ENCODE measurements around the gene MROH2A. TPM values are rescaled to one million over a fixed set of nuclear protein-coding genes. Genes with fewer than 3 reads are reported as not detected.

MROH2A gene
- polyA plus RNA-seq, 1 donor from 2014 or later, result not detected

DNA sequence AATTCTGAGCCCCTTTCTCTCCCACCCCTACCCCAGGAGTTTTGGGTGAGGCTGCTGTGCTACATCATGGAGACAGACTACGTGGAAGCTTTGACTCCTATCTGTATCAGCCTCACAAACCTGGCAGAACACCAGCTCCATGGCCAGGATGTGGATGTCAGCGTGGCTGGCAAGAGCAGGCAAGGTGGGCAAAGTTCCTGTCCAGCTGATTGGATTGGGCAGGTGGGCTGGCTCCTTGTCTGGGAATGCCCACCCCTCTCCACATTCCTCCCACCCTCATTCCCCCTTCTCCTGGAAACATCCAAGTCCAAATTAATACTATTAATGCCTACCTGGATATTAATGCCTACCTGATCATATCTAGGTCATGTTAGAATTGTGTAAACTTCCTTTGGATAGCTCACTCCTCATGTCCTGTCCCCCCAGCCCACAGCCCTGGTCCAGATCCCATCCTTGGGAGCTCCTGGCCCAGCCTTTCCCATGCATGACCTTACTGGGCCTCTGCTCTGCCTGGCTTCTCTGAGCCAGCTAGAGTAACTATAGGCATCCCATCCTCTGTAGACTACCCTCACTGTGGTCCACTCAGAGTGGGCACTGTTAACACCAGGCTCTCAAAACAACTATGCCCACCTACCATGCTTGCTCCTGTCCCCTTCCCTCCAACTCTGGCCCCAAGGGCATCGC lies 24.1 kb downstream of the MROH2A start:
- H3K9me3 Mint-ChIP-seq, result no peaks in the 10 kb centered on the region
- no peaks in the 10 kb centered on the region for H3K4me1 Mint-ChIP-seq
- H3K27ac Mint-ChIP-seq, result peak overlapping the region in 1 of 3 donors; percentile 20
- no peak overlapping the region for H3K4me3 Mint-ChIP-seq
- H3K27me3 Mint-ChIP-seq, result peaks cover 11% of the 10 kb centered on the region
- no peaks in the 10 kb centered on the region for H3K36me3 Mint-ChIP-seq

DNA sequence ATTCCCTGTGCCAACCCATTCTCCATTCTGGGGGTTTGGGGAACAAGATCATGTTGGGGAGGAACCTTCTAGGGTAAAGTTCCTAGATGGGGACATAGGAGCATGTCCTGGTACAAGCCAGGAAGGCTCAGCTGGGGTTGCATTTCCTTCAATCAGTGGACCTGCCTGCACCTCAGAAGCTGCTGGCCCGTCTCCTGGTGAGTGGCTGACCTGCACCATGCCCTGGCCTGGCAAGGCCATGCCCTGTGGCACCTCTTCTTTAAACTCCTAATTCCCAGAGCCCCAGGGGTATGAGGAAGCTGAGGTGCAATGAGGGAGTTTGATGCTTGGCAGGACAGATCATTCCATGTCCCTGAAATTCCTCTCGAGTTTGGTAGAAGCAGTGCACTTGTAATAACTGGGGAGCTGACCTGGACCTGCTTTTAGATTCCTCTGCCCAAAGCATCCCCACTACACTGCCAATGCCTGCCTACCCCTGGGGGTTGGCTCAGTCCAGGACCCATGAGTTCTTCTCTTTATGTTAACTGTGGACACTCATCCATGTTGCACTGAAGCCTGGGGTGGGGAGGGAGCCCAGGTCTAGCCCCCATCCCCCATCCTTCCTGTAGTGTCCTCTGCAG lies 25.3 kb downstream of the MROH2A start:
- H3K27me3 Mint-ChIP-seq, result peaks cover 17% of the 10 kb centered on the region
- no peaks in the 10 kb centered on the region for H3K9me3 Mint-ChIP-seq
- no peaks in the 10 kb centered on the region for H3K4me1 Mint-ChIP-seq
- H3K27ac Mint-ChIP-seq, result no peak overlapping the region
- no peaks in the 10 kb centered on the region for H3K36me3 Mint-ChIP-seq
- no peak overlapping the region for H3K4me3 Mint-ChIP-seq

DNA sequence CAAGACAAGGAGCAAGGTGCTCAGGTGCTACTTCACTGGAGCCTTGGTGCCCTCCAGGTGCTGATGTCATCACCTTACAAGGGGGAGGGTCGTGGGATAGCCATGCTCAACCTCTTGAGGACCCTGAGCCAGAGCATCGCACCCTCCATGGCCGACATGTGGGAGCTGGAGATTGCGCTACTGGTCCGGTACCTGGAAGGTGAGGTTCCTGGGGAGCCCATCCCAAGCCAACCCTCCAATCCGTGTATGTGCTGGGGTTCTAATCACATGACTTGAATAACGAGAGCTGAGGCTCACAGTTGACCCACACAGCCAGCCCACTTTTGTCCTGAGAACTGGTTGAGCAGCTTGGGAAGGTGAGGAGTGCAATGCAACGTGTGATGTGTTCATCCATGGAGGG lies 25.9 kb downstream of the MROH2A start:
- H3K9me3 Mint-ChIP-seq, result no peaks in the 10 kb centered on the region
- H3K4me3 Mint-ChIP-seq, result no peak overlapping the region
- H3K27ac Mint-ChIP-seq, result no peak overlapping the region
- H3K4me1 Mint-ChIP-seq, result no peaks in the 10 kb centered on the region
- H3K27me3 Mint-ChIP-seq, result peaks cover 20% of the 10 kb centered on the region
- H3K36me3 Mint-ChIP-seq, result no peaks in the 10 kb centered on the region

DNA sequence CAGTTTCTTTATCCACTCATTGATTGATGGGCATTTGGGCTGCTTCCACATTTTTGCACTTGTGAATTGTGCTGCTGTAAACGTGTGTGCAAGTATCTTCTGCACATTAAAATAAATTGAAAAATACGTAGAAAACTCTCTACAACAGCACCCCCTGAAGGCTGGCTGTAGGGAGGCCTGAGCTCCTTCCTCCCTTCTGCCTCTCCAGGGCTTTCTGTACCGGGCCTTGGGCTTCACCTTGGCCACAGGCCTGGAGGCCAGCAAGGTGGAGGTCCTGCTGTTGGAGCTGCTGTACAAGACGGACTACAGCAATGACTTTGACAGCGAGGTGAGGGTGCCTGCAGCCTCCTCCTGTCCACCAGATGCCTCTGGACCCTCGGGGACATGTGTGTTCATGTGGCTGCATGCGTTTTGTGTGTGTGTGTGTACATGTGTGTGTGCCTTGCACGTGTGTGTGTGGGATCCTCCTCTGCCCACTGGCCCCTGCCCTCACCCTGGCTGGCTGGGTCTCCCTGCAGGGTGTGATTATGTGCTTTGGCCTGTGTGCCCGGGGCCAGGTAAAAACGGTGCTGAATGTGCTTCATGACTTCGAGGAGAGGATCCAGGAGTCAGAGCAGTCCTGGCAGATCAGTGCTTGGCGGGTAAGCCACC lies 29.2 kb downstream of the MROH2A start:
- Mint-ChIP-seq H3K36me3 (no peaks in the 10 kb centered on the region), H3K27me3 (peaks cover 24% of the 10 kb centered on the region), H3K4me1 (no peaks in the 10 kb centered on the region), H3K4me3 (no peak overlapping the region), H3K9me3 (peaks cover 0 to 2% (median 0%) of the 10 kb centered on the region in 3 donors), H3K27ac (no peak overlapping the region)

DNA sequence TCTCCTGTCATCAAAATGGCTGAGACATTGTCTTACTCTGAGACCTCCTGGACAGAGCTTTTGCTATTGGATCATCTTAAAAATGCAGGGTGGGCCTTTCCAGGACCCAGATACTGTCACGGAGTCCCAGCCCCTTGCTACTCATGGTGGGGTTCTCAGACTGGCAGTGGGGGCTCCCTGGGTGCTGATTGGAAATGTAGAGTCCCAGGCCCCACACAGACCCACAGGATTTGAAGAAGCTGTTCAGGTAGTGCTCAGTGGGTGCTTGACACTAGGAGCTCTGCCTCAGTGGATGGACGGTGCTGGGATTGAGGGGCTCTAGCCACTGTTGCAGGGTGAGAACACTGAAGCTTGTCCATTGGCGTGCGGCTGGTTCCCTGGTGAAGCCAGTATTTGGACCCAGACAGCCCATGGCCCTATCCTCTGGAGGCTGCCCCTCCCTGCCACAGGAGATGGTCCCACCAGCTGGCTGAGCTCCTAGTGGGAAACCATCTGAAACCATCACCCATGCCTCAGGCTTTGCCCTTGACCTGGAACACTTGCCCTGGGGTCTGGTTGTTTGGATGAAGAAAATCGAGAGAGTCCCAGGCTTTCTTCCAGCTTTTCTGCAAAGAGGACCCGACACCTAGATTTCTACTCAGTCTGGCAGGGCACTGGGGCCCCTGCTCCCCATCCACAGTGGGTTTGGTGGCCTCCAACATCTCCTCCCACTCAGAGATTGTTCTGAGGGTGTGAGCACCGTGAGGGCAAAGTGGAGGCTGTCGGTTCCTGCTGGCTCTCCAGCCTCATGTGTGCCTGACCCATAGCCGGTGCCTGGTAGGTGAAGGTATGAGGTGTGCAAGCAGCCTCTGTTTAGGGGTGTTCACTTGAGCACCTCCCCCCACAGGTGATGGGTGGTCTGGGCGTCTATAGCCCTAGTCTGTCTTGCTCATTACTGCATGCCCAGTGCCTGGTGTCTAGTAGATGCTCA lies 30.1 kb downstream of the MROH2A start:
- Mint-ChIP-seq H3K9me3 (peaks cover 0 to 2% (median 0%) of the 10 kb centered on the region in 3 donors), H3K4me1 (no peaks in the 10 kb centered on the region), H3K4me3 (no peak overlapping the region)

DNA sequence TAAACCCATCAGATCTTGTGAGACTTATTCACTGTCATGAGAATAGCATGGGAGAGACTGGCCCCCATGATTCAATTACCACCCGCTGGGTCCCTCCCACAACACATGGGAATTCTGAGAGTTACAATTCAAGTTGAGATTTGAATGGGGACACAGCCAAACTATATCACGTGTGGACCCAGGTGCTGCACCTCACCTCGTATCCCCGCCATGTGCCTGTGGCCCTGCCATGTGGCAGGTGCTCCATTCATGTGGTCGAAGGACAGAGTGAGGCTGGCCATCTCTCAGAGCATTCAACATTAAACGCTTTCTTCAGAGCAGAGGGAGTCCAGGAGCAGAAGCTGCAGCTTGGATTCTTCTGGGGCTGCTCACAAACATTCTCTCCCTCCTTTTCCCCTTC lies 32.3 kb downstream of the MROH2A start:
- H3K27ac Mint-ChIP-seq, result no peak overlapping the region
- H3K36me3 Mint-ChIP-seq, result peaks cover 1% of the 10 kb centered on the region
- no peaks in the 10 kb centered on the region for H3K4me1 Mint-ChIP-seq
- H3K27me3 Mint-ChIP-seq, result peaks cover 17% of the 10 kb centered on the region
- H3K9me3 Mint-ChIP-seq, result peaks cover 0 to 4% (median 0%) of the 10 kb centered on the region in 3 donors
- H3K4me3 Mint-ChIP-seq, result no peak overlapping the region

More for the DNA sequence above, 30.1 kb downstream of the MROH2A start:
- Mint-ChIP-seq H3K36me3 (no peaks in the 10 kb centered on the region), H3K27me3 (peaks cover 24% of the 10 kb centered on the region), H3K27ac (no peak overlapping the region)

DNA sequence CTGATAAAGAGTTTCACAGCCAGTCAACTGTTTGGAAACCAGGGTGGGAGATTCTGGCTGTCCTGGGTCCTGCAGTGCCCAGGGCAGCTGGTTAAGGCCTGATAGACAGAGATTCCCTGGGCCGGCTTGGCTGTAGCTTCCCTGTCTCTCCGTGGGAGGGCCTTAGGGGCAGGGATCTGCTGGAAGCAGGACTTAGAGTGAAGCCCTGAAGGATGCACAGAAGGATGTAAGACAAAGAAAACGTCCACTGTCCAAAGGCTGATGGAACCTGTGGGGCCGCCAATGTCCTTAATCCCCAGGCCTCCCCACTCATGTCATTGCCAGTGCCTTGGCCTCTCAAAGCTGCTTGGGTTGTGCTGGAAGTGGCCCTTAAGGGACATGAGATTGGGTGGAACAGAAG lies 33.0 kb downstream of the MROH2A start:
- Mint-ChIP-seq H3K4me1 (no peaks in the 10 kb centered on the region), H3K4me3 (no peak overlapping the region), H3K27me3 (peaks cover 18% of the 10 kb centered on the region), H3K9me3 (peaks cover 0 to 4% (median 0%) of the 10 kb centered on the region in 3 donors), H3K27ac (peak overlapping the region in 1 of 3 donors; percentile 35), H3K36me3 (peaks cover 1% of the 10 kb centered on the region)

DNA sequence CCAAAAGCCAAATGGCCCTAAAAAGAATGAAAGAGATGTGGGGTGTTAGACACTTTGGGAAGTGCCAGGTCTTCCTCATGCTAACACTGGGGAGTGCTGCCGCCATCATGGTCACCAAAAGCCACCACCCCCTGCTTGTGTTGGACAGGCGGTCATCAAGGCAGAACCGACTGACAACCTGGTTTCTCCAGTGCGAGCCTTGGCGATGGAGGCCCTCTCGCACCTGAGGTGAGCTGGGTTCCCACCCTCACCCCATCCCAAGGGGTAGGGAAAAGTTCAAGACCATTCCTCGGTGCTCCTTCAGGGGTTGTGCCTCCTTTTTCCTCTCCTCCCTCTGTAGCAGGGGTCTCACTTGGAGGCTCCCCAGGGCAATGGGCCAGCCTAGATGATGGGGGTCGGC lies 33.6 kb downstream of the MROH2A start:
- Mint-ChIP-seq H3K27me3 (peaks cover 23% of the 10 kb centered on the region), H3K27ac (peak overlapping the region in 1 of 3 donors; percentile 35), H3K4me1 (no peaks in the 10 kb centered on the region), H3K36me3 (peaks cover 1% of the 10 kb centered on the region), H3K9me3 (peaks cover 0 to 4% (median 0%) of the 10 kb centered on the region in 3 donors), H3K4me3 (no peak overlapping the region)

DNA sequence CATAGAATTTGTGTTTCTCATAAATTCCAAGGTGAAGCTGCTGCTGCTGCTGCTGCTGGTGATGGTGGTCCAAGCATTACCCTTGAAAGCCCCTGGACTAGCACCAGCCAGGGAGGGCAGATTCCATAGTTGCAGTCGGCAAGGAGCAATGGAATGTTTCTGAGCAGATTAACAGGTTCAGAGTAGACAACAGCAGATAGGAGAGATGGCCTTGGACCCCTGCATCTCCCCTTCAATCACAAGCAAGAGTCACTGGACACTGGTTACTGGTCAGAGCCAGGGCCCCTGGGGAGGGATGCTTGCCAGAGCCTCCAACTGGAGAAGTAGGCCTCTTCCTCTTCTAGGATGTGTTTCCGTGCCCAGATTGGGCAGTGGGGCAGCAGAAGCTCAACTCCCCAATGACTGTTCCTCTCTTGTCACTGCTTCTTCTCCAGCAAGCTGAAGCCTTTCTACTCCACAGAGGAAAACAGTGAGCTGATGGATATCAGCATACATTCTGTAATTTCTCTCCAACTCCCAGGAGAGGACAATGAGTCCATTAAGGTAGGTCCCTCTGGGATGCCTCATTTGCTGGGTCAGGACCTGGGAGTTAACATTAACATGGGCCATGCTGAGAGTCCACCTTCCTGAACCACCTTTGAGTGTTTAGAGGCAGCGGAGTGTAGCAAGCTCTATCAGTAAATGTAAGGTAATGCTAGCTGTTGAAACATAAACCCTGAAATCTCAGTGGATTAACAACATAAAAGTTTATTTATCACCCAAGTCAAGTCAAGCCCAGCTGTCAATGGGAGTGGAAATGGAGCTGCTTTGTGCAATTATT lies 35.3 kb downstream of the MROH2A start:
- Mint-ChIP-seq H3K9me3 (peaks cover 0 to 4% (median 0%) of the 10 kb centered on the region in 3 donors), H3K27ac (no peak overlapping the region), H3K36me3 (peaks cover 1% of the 10 kb centered on the region), H3K27me3 (peaks cover 21% of the 10 kb centered on the region), H3K4me3 (peak overlapping the region in 1 of 4 donors; percentile 63), H3K4me1 (no peaks in the 10 kb centered on the region)

DNA sequence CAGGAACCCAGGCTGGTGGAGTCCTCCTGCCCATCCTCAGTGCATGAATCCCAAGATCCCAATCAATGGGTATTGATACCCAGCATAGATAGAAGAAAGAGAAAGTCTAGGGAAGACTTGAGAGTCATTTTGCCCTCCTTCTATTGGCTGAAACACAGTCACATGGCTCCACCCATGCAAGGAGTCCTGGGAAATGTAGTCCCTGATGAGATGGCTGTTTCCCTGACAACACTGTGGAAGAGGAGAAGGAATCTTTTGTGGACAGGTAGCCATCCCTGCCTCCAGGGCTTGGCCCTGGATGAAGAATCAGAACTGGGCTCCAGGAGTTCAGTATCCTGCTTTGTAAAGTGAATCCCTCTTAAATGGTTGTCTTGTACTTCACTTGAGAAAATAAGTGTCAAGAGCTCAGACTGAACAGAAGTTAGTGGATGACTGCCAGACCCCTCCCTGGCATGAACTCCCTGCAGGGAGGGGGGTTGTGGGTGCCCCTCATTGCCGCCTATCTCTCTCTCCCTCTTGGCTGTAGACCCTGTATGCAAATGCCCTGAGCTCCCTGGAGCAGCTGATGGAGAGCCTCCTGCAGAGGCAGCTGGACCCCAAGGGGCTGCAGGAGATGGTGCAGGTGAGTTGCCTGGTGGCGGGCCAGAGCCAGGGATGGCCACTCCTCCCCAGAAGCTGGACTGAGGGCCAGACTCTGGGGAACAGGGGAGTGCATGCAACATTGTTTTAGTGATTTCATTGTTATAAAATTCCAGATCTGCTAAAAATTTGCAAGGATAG lies 36.1 kb downstream of the MROH2A start:
- Mint-ChIP-seq H3K27me3 (peaks cover 18% of the 10 kb centered on the region), H3K4me3 (peak overlapping the region in 1 of 4 donors; percentile 63), H3K36me3 (peaks cover 1% of the 10 kb centered on the region), H3K27ac (no peak overlapping the region), H3K9me3 (peaks cover 0 to 4% (median 0%) of the 10 kb centered on the region in 3 donors), H3K4me1 (no peaks in the 10 kb centered on the region)

DNA sequence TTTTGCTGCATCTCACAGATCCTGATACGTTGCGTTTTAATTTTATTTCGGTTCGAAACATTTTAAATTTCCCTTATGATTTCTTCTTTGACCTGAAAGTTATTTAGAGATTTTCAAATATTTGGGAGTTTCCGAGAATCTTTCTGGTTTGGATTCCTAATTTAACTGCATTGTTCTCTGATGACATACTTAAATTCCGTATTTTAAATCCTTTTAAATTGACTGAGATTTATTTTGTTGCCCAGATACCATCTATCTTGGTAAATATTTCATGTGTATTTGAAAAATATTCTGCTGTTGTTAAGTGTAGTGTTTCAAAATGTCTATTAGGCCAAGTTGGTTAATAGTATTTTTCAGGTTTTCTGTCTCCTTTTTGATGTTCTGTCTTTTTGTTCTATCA lies 37.7 kb downstream of the MROH2A start:
- Mint-ChIP-seq H3K4me3 (no peak overlapping the region), H3K36me3 (peaks cover 1% of the 10 kb centered on the region), H3K4me1 (no peaks in the 10 kb centered on the region), H3K27me3 (peaks cover 14% of the 10 kb centered on the region), H3K9me3 (peaks cover 0 to 4% (median 0%) of the 10 kb centered on the region in 3 donors), H3K27ac (no peak overlapping the region)

DNA sequence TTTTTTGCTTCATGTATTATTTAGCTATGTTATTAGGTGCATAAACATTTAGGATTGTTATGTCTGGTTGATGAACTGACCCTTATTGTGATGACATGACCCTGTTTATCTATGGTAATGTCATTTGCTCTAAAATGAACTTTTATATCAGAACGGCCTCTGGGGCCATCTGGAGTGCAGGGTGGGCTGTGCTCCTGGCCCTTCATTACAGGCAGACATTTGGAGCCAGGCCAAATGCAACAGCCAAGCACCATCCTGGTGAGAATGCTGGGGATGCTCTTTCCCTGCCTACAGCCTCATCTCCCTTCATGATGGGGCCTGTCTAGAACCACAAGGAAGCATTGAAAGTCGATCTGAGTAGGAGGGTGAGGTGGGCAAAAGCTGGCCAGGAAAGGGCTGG lies 38.2 kb downstream of the MROH2A start:
- Mint-ChIP-seq H3K9me3 (peaks cover 0 to 4% (median 0%) of the 10 kb centered on the region in 3 donors), H3K36me3 (peaks cover 1% of the 10 kb centered on the region), H3K4me1 (no peaks in the 10 kb centered on the region), H3K27ac (no peak overlapping the region), H3K27me3 (peaks cover 14% of the 10 kb centered on the region), H3K4me3 (no peak overlapping the region)

DNA sequence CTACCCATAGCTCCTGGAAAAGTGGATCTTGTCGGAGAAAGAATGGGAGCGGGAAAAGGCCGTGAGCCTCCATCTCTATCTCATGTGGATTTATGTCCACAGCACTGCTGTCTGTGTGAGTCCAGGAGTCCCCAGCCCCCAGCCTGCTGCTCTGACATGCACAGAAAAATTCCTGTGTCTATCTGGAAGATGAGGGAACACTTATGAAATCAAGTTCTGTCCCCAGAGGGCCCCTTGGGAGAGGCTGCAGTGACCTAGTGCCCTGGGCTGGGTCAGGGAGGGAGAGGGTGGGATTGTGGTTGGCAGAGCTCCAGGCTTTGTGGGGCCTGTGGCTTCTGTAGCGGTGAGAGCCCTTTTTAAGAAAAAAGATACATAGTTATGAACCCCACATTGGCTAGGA lies 38.6 kb downstream of the MROH2A start:
- Mint-ChIP-seq H3K9me3 (peaks cover 0 to 4% (median 0%) of the 10 kb centered on the region in 3 donors), H3K4me3 (no peak overlapping the region), H3K4me1 (no peaks in the 10 kb centered on the region), H3K27me3 (peaks cover 14% of the 10 kb centered on the region), H3K36me3 (peaks cover 1% of the 10 kb centered on the region), H3K27ac (no peak overlapping the region)
